Pancreas (tissue), 10 donors: ENCODE measurements around the gene CAMK4. TPM values are rescaled to one million over a fixed set of nuclear protein-coding genes. Genes with fewer than 3 reads are reported as not detected.

Experiments
- ATAC-seq, 4 donors: fragments of 200-7000 bp; cut with Tn5 transposase; one replicate each; pipeline versions ENCODE4 v1.8.0 to v1.9.1; 2020; ENCODE audit warnings: mild to moderate bottlenecking in 4 of 4, moderate library complexity in 4 of 4
- DNase-seq, 6 donors: peaks; one replicate each; pipeline ENCODE4 v3.0.0-alpha.2; 2020
- FAIRE-seq: peaks from 2 replicates; lab custom pipeline; 2012; peaks lifted over from hg19 to GRCh38; lab: Jason Lieb, UNC
- H3K27ac ChIP-seq, 4 donors: fragments of 200-600 bp; sonication (generic); 1 replicate in 3 of 4; 2 replicates in 1 of 4; pipeline versions ENCODE4 v1.5.0 to v1.8.0; 2020
- H3K27me3 ChIP-seq, 4 donors: fragments of 200-600 bp; one replicate each; pipeline ENCODE4 v1.8.0; 2021
- H3K36me3 ChIP-seq, 3 donors: fragments of 200-600 bp; sonication (generic) in 1 of 3; one replicate each; pipeline versions ENCODE4 v1.5.0 to v1.8.0; 2020 to 2021
- H3K4me1 ChIP-seq, 3 donors: fragments of 200-600 bp; one replicate each; pipeline ENCODE4 v1.8.0; 2021
- H3K4me3 ChIP-seq, 4 donors: fragments of 200-600 bp; sonication (generic) in 2 of 4; one replicate each; pipeline versions ENCODE4 v1.5.0 to v1.8.0; 2020 to 2021
- H3K9me3 ChIP-seq, 4 donors: fragments of 200-600 bp; one replicate each; pipeline ENCODE4 v1.8.0; 2021
- WGBS, 2 donors: extraction: QIAGEN DNeasy Blood & Tissue Kit; methylation state at CpG; one replicate each; pipeline ENCODE4 v1.1.7; 2013; 5-methylcytosine and 5-hydroxymethylcytosine counted together
- intact Hi-C, 3 donors: fragments of 100-400 bp; cut with DNase I; formaldehyde crosslinking; loops; one replicate each; pipeline versions ENCODE4 v1.11.1 to v1.14.2; 2022
- polyA plus RNA-seq, 2 donors: library from polyadenylated mRNA; stranded (reverse); fragments of 200-250 nt; gene quantifications; one replicate each; pipeline ENCODE4 v1.2.3, GENCODE V29; 2013
- total RNA-seq, 6 donors: library from RNA; stranded (reverse); fragmentation: NEBNext Ultra II Directional in 4 of 6; extraction: Animal tissue kit (Norgen Biotek cat#: 25700) in 4 of 6; gene quantifications; one replicate each; pipeline versions ENCODE4 v1.2.1 to v1.2.4, GENCODE V29; 2021 to 2023
- TF ChIP-seq, protein P1 (sequence below), 4 donors: fragments of 200-600 bp; sonication (generic) in 3 of 4; IDR thresholded peaks; one replicate each; pipeline versions ENCODE4 v1.5.0 to v1.8.0; 2021; ENCODE audit warnings: antibody characterized with exemption in 4 of 4
- donor health status: healthy with polysubstance abuse.
- donor health status: DM: no; HTN: no; CAD: no; lungs with moderate emphysema.
- donor health status: DM: no; HTN: no; CAD: no.
- donor health status: control.
- donor health status: control.
- donor health status: Bipolar disorder and iron deficiency.
- donor health status: DM: yes; HTN: yes; CAD: no.
- donor health status: DM: no; HTN: no; CAD: no.
- donor health status: DM: no; HTN: no; CAD: no.
- donor health status: DM: yes; HTN: yes; CAD: no.

CAMK4 gene
- total and polyA plus RNA-seq, 8 donors, result 0.04 to 1.3 (median 0.34) TPM

DNA sequence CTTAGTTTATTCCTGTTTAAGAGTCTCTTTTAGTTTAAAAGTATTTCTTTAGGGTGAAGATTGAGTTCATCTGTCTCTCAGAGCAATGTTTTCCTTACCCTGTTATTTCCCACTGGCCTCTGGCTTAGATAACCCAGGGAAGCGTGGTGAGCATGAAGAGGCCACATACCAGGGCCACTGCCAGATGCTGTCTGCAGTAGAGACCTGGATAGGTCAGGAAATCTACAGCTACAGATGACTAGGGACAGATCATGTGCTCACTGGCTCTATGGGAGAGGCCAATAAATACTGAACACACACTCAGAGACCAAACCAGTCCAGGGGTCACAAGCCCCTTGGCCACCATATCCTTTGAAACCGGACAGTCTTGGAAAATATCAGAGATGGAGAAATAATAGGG, 136.0 kb downstream of the CAMK4 start:
- FAIRE-seq (no peak), DNase-seq (no peak), ATAC-seq (no peak)
- no peaks in the 10 kb centered on the region for H3K27me3 ChIP-seq
- TF ChIP-seq, protein P1, sequence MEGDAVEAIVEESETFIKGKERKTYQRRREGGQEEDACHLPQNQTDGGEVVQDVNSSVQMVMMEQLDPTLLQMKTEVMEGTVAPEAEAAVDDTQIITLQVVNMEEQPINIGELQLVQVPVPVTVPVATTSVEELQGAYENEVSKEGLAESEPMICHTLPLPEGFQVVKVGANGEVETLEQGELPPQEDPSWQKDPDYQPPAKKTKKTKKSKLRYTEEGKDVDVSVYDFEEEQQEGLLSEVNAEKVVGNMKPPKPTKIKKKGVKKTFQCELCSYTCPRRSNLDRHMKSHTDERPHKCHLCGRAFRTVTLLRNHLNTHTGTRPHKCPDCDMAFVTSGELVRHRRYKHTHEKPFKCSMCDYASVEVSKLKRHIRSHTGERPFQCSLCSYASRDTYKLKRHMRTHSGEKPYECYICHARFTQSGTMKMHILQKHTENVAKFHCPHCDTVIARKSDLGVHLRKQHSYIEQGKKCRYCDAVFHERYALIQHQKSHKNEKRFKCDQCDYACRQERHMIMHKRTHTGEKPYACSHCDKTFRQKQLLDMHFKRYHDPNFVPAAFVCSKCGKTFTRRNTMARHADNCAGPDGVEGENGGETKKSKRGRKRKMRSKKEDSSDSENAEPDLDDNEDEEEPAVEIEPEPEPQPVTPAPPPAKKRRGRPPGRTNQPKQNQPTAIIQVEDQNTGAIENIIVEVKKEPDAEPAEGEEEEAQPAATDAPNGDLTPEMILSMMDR (IDR thresholded peaks at IDR 0.05), result no peak
- WGBS, 2 donors, result 65 to 66% methylated on average over 2 of the region's 2 CpGs
- H3K27ac ChIP-seq, result no peak overlapping the region
- no peaks in the 10 kb centered on the region for H3K4me1 ChIP-seq
- H3K36me3 ChIP-seq, result no peaks in the 10 kb centered on the region
- H3K4me3 ChIP-seq, result no peak overlapping the region
- H3K9me3 ChIP-seq, result no peaks in the 10 kb centered on the region
- intact Hi-C loops, result no loop called here

DNA sequence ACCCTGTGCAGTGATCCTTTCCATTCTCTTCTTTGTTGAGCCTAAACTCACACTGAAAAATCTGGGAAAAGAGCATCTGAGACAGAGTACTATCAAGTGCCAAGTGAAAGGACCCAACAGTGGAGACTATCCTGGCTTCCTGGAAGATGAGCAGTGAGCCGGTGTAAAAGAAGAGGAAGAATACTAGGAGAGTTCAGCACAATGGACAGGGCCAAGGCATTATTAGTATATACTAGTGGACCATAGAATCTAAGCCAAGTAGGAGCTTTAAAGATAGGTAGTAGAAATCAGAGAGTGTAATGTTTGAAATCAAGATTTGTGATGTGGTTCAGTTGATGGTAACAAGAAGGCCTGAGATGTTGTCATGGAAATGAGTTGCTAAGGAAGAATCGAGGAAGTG, 140.8 kb downstream of the CAMK4 start:
- intact Hi-C loops, result no loop called here
- Histone ChIP-seq H3K27ac (no peak overlapping the region), H3K4me3 (no peak overlapping the region), H3K4me1 (no peaks in the 10 kb centered on the region), H3K36me3 (no peaks in the 10 kb centered on the region), H3K27me3 (no peaks in the 10 kb centered on the region), H3K9me3 (no peaks in the 10 kb centered on the region)
- no peak for DNase-seq
- FAIRE-seq, result no peak
- no peak for ATAC-seq
- TF ChIP-seq, protein P1 (IDR thresholded peaks at IDR 0.05), result no peak
- WGBS, 2 donors, result 67 to 74% methylated on average over 2 of the region's 2 CpGs

DNA sequence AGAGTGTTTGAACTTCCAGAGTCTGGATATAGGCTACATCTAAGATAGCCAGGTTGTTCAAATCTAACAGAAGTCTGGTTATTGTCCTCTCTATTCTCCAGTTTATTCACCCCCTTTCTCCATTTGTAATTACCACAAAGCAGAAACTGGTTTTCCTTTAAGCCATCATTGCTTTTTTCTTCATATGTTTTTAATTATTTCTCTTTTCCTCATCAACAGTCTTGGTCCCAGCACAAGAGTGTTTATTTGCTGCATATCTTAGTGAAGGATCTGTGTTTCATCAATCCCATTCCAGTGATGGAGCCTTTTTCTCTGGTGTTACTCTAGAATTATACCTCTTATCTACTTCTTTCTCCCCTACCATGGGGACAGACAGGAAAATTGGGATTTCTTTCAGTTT, 142.2 kb downstream of the CAMK4 start:
- H3K4me1 ChIP-seq, result no peaks in the 10 kb centered on the region
- DNase-seq (no peak), FAIRE-seq (no peak), ATAC-seq (no peak)
- H3K36me3 ChIP-seq, result no peaks in the 10 kb centered on the region
- intact Hi-C loops, result no loop called here
- H3K4me3 ChIP-seq, result no peak overlapping the region
- no peaks in the 10 kb centered on the region for H3K9me3 ChIP-seq
- TF ChIP-seq, protein P1 (IDR thresholded peaks at IDR 0.05), result no peak
- no peak overlapping the region for H3K27ac ChIP-seq
- no peaks in the 10 kb centered on the region for H3K27me3 ChIP-seq

DNA sequence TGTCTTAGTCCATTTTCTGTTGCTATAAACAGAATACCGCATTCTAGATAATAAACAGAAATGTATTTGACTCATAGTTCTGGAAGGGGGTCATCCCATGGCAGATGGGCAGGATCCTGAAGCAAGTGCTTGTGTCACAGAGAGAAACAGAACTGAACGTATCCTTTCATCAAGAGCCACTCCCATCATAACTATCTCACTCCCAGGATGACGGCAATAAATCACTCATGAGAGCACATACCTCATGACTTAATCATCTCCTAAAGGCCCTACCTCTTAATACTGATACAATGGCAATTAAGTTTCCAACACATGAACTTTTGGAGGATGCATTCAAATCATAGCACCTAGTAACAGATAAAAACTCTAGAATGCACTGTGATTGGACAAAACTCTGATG, 142.9 kb downstream of the CAMK4 start:
- no peak for ATAC-seq
- FAIRE-seq, result no peak
- WGBS, 2 donors, result 72 to 77% methylated on average over 3 of the region's 3 CpGs

DNA sequence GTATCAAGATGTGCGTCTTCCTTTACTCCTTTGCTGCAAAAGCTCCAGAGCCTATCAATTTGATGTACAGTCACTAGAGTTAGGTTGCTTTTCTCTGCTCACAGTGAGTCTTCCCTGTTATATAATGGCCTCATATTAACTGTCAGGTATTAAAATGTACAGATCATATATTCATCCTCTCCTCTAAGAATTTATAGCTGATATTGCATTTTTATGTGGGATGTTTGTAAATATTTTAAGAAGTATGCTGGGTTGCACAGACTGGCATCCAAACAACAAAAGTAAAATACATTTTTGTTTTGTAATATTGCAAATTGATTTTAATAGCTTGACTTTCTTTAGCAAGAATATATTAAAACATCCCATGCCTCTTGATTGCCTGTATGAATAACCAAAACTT, 148.6 kb downstream of the CAMK4 start:
- no peak overlapping the region for H3K27ac ChIP-seq
- H3K4me3 ChIP-seq, result no peak overlapping the region
- DNase-seq (no peak), FAIRE-seq (no peak), ATAC-seq (no peak)
- H3K9me3 ChIP-seq, result no peaks in the 10 kb centered on the region
- 87 to 93% methylated on average over 1 of the region's 1 CpG for WGBS, 2 donors
- H3K4me1 ChIP-seq, result no peaks in the 10 kb centered on the region
- no peaks in the 10 kb centered on the region for H3K36me3 ChIP-seq
- TF ChIP-seq, protein P1 (IDR thresholded peaks at IDR 0.05), result no peak
- H3K27me3 ChIP-seq, result no peaks in the 10 kb centered on the region
- intact Hi-C loops, result no loop called here

More for the DNA sequence above, 142.9 kb downstream of the CAMK4 start:
- no peaks in the 10 kb centered on the region for H3K9me3 ChIP-seq
- H3K27me3 ChIP-seq, result no peaks in the 10 kb centered on the region
- DNase-seq, result no peak
- intact Hi-C loops, result no loop called here
- H3K27ac ChIP-seq, result no peak overlapping the region
- H3K4me3 ChIP-seq, result no peak overlapping the region
- TF ChIP-seq, protein P1 (IDR thresholded peaks at IDR 0.05), result no peak
- no peaks in the 10 kb centered on the region for H3K36me3 ChIP-seq
- no peaks in the 10 kb centered on the region for H3K4me1 ChIP-seq
